ENCODE data around the gene NOD2. TPM values are rescaled to one million over a fixed set of nuclear protein-coding genes. Genes with fewer than 3 reads are reported as not detected.

The NOD2 gene
- total and polyA plus RNA-seq, 7 experiments from 2014 or later, result 0.06 to 40.5 (median 0.65) TPM

GRCh38 chr16:50737420-50737959 is 44.1 kb downstream of the NOD2 start:
- H3K27ac ChIP-seq (ENCODE audit: low read depth, low read length), result no peak overlapping the region
- POLR2A ChIA-PET, result interaction anchor here (0.7 to 1.3 kb wide), 4 partner anchors 9 to 71 kb away, joined by 4 read pairs; partner anchors contain the start of gene SNX20
- no peaks in the 10 kb centered on the region for H3K27me3 ChIP-seq (ENCODE audit: control insufficient read depth in 2 of 2, insufficient read depth in 2 of 2, low read length in 2 of 2)
- peaks cover 6 to 7% of the 10 kb centered on the region in 2 donors for H3K4me1 ChIP-seq (ENCODE audit: control insufficient read depth in 2 of 2, insufficient read depth in 2 of 2, low read length in 2 of 2)
- intact Hi-C loops (cut with micrococcal nuclease), result no loop called here
- no peak for ATAC-seq
- Mint-ChIP-seq H3K9me3 (no peaks in the 10 kb centered on the region), H3K27ac (no peak overlapping the region), H3K27me3 (no peaks in the 10 kb centered on the region), H3K4me1 (peaks cover 15 to 46% (median 25%) of the 10 kb centered on the region in 7 donors), H3K36me3 (peaks cover 0 to 33% (median 22%) of the 10 kb centered on the region in 5 donors), H3K4me3 (no peak overlapping the region)
- H3K4me3 ChIP-seq (ENCODE audit: low read length), result no peak overlapping the region
- DNase-seq, result no peak
- no peaks in the 10 kb centered on the region for H3K9me3 ChIP-seq (ENCODE audit: control insufficient read depth in 2 of 3, low read length in 3 of 3)
- CTCF ChIA-PET, result interaction anchor here (1.1 to 1.9 kb wide), 3 partner anchors 17 to 410 kb away, joined by 3 to 6 read pairs (median 4); no protein-coding TSS in a partner anchor
- peaks cover 0 to 8% (median 0%) of the 10 kb centered on the region in 3 experiments for H3K36me3 ChIP-seq (ENCODE audit: control insufficient read depth in 2 of 3, insufficient read depth in 3 of 3, low read length in 3 of 3)

GRCh38 chr16:50739031-50739430 is 45.6 kb downstream of the NOD2 start:
- Histone ChIP-seq H3K4me1 (ENCODE audit: control insufficient read depth in 2 of 2, insufficient read depth in 2 of 2, low read length in 2 of 2) (peaks cover 7 to 11% of the 10 kb centered on the region in 2 donors), H3K36me3 (ENCODE audit: control insufficient read depth in 2 of 3, insufficient read depth in 3 of 3, low read length in 3 of 3) (peaks cover 0 to 9% (median 0%) of the 10 kb centered on the region in 3 experiments), H3K27ac (ENCODE audit: low read depth, low read length) (no peak overlapping the region), H3K4me3 (ENCODE audit: low read length) (no peak overlapping the region), H3K9me3 (ENCODE audit: control insufficient read depth in 2 of 3, low read length in 3 of 3) (no peaks in the 10 kb centered on the region), H3K27me3 (ENCODE audit: control insufficient read depth in 2 of 2, insufficient read depth in 2 of 2, low read length in 2 of 2) (no peaks in the 10 kb centered on the region)
- no peak for ATAC-seq
- peak overlapping the region in 4 of 9 donors; percentile 21 to 94 (median 46) for H3K27ac Mint-ChIP-seq
- intact Hi-C loops (cut with micrococcal nuclease), result no loop called here
- H3K27me3 Mint-ChIP-seq, result no peaks in the 10 kb centered on the region
- CTCF ChIA-PET, result interaction anchor here (1.9 kb wide), 1 partner anchor 71 kb away, joined by 6 read pairs; no protein-coding TSS in a partner anchor
- H3K4me3 Mint-ChIP-seq, result no peak overlapping the region
- POLR2A ChIA-PET, result interaction anchor here (2.9 kb wide), 1 partner anchor 8 kb away, joined by 32 read pairs; no protein-coding TSS in a partner anchor
- H3K36me3 Mint-ChIP-seq, result peaks cover 0 to 44% (median 22%) of the 10 kb centered on the region in 5 donors
- no peaks in the 10 kb centered on the region for H3K9me3 Mint-ChIP-seq
- DNase-seq, result no peak
- peaks cover 19 to 47% (median 28%) of the 10 kb centered on the region in 7 donors for H3K4me1 Mint-ChIP-seq

- peaks cover 0 to 9% (median 0%) of the 10 kb centered on the region in 3 experiments for H3K36me3 ChIP-seq (ENCODE audit: control insufficient read depth in 2 of 3, insufficient read depth in 3 of 3, low read length in 3 of 3)
- H3K27ac ChIP-seq (ENCODE audit: low read depth, low read length), result peak overlapping the region; percentile 82
- Mint-ChIP-seq H3K9me3 (no peaks in the 10 kb centered on the region), H3K4me1 (peaks cover 32 to 55% (median 41%) of the 10 kb centered on the region in 7 donors), H3K4me3 (peak overlapping the region; percentile 46 to 94 (median 86)), H3K27ac (peak overlapping the region; percentile 94 to 98 (median 97)), H3K27me3 (no peaks in the 10 kb centered on the region), H3K36me3 (peaks cover 10 to 49% (median 24%) of the 10 kb centered on the region in 5 donors)
- POLR2A ChIA-PET, result interaction anchor here (1.1 to 2.9 kb wide), 9 partner anchors 10 to 96 kb away, joined by 3 to 32 read pairs (median 7); partner anchors contain the start of gene SNX20
- intact Hi-C loops (cut with micrococcal nuclease), result loop anchor here (1.0 to 5.0 kb wide), 9 partner anchors 9 to 715 kb away; partner anchors contain the start of genes CNEP1R1 (in 2 of the 2) and SNX20 (in 2 of the 2)
- H3K27me3 ChIP-seq (ENCODE audit: control insufficient read depth in 2 of 2, insufficient read depth in 2 of 2, low read length in 2 of 2), result no peaks in the 10 kb centered on the region
- peak overlapping the region; percentile 70 for H3K4me3 ChIP-seq (ENCODE audit: low read length)
- no peak for ATAC-seq
- H3K4me1 ChIP-seq (ENCODE audit: control insufficient read depth in 2 of 2, insufficient read depth in 2 of 2, low read length in 2 of 2), result peaks cover 7 to 28% of the 10 kb centered on the region in 2 donors
- no peak for DNase-seq
- no peaks in the 10 kb centered on the region for H3K9me3 ChIP-seq (ENCODE audit: control insufficient read depth in 2 of 3, low read length in 3 of 3)
- CTCF ChIA-PET, result interaction anchor here (1.0 to 12.1 kb wide), 4 partner anchors 21 to 72 kb away, joined by 3 to 225 read pairs (median 6); partner anchors contain the start of gene SNX20
Measured at GRCh38 chr16:50740736-50741135, 47.3 kb downstream of the NOD2 start.

DNA sequence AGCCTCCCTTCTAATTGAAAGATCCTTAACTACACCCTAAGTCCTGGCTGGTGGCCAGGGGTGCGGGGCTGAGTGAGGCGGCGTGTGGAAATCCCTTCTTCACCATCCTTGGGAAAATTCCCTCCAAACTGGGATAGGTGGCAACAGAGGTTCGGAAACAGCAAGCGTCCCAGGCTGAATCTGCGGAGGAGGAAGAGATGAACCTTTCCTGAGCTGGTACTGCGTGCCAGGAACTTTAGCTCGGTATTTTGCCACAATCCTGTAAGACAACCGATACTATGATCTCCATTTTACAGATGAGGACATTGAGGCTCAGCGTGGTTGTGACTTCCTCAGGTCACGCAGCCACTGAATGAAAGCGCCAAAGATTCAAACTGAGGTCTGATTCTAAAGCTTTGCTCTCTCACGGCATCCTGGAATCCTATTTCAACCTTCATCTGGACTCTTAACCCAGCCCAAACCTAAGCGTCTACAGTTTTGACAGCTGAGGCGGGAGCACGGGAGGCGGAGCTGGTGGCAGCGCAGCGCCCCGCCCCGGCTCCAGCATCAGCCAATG is 47.9 kb downstream of the NOD2 start:
- H3K4me3 ChIP-seq (ENCODE audit: low read length), result peak overlapping the region; percentile 70
- H3K27me3 Mint-ChIP-seq, result no peaks in the 10 kb centered on the region
- peak overlapping the region; percentile 94 to 98 (median 97) for H3K27ac Mint-ChIP-seq
- H3K36me3 ChIP-seq (ENCODE audit: control insufficient read depth in 2 of 3, insufficient read depth in 3 of 3, low read length in 3 of 3), result peaks cover 0 to 9% (median 0%) of the 10 kb centered on the region in 3 experiments
- H3K27me3 ChIP-seq (ENCODE audit: control insufficient read depth in 2 of 2, insufficient read depth in 2 of 2, low read length in 2 of 2), result no peaks in the 10 kb centered on the region
- CTCF ChIA-PET, result interaction anchor here (0.7 to 12.1 kb wide), 8 partner anchors 10 to 73 kb away, joined by 3 to 225 read pairs (median 4); partner anchors contain the start of gene SNX20
- peak overlapping the region; percentile 82 for H3K27ac ChIP-seq (ENCODE audit: low read depth, low read length)
- peaks cover 7 to 31% of the 10 kb centered on the region in 2 donors for H3K4me1 ChIP-seq (ENCODE audit: control insufficient read depth in 2 of 2, insufficient read depth in 2 of 2, low read length in 2 of 2)
- DNase-seq (no peak), ATAC-seq (no peak)
- peak overlapping the region; percentile 85 to 94 (median 87) for H3K4me3 Mint-ChIP-seq
- no peaks in the 10 kb centered on the region for H3K9me3 ChIP-seq (ENCODE audit: control insufficient read depth in 2 of 3, low read length in 3 of 3)
- peaks cover 28 to 52% (median 41%) of the 10 kb centered on the region in 7 donors for H3K4me1 Mint-ChIP-seq
- H3K9me3 Mint-ChIP-seq, result no peaks in the 10 kb centered on the region
- intact Hi-C loops (cut with micrococcal nuclease), result loop anchor here (1.0 to 5.0 kb wide), 9 partner anchors 10 to 716 kb away; partner anchors contain the start of genes CNEP1R1 (in 2 of the 2) and SNX20 (in 2 of the 2)
- POLR2A ChIA-PET, result interaction anchor here (0.7 to 2.9 kb wide), 20 partner anchors 10 to 589 kb away, joined by 3 to 32 read pairs (median 4); partner anchors contain the start of gene SNX20
- H3K36me3 Mint-ChIP-seq, result peaks cover 10 to 50% (median 22%) of the 10 kb centered on the region in 5 donors

DNA sequence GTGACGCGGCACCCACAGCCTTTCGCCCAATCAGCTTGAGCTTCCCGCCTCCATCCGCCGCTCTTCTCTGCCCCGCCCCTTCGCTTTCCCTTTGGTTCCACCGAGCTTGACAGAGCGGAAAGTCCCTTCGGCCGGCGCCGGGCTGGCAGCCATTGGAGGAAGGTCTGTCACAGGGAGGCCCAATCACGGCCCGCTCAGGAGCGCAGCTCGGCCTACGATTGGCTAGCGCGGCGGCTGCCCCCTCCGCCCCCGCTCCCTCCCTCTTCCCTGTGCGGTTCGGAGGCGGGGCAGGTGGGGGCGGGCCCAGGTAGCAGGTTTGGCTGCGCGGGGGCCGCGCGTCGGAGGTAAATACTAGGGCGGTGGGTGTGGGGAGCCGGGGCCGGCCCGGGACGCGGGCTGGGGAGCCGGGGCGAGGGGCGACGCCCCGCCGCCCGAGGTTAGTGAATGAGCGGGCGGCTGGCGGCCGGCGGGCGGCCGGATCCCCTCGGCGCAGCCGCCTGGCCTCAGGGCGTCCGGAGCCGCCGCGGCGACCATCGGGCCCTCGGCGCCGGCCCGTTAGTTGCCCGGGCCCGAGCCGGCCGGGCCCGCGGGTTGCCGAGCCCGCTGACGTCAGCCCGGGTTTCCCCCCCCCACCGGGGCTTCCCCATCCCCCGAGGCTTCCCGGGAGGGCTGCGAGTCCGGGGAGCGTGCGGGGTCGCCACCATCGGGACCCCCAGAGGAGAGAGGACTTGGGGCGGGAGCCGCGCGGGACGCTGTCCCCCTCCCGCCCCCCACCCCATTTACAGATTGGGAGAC is 48.6 kb downstream of the NOD2 start, which contains the start of gene CYLD:
Gene CYLD (plus strand): TSS at position 306 of the 795 bp plus-strand sequence. CDS start 7,613 bp downstream, outside the sequence.
- Mint-ChIP-seq H3K9me3 (no peaks in the 10 kb centered on the region), H3K27me3 (no peaks in the 10 kb centered on the region), H3K4me1 (peaks cover 28 to 52% (median 40%) of the 10 kb centered on the region in 7 donors), H3K36me3 (peaks cover 10 to 49% (median 22%) of the 10 kb centered on the region in 5 donors), H3K4me3 (peak within 1 kb of the TSS; percentile 90 to 100 (median 96)), H3K27ac (peak within 1 kb of the TSS; percentile 94 to 99 (median 98))
- peak; percentile 94 for ATAC-seq
- H3K36me3 ChIP-seq (ENCODE audit: control insufficient read depth in 2 of 3, insufficient read depth in 3 of 3, low read length in 3 of 3), result peaks cover 0 to 9% (median 0%) of the 10 kb centered on the region in 3 experiments
- POLR2A ChIA-PET, result interaction anchor here (0.7 to 6.1 kb wide), 24 partner anchors 11 to 590 kb away, joined by 3 to 53 read pairs (median 4); partner anchors contain the start of gene SNX20
- peak within 1 kb of the TSS; percentile 100 for H3K27ac ChIP-seq (ENCODE audit: low read depth, low read length)
- peaks cover 7 to 38% of the 10 kb centered on the region in 2 donors for H3K4me1 ChIP-seq (ENCODE audit: control insufficient read depth in 2 of 2, insufficient read depth in 2 of 2, low read length in 2 of 2)
- no peaks in the 10 kb centered on the region for H3K27me3 ChIP-seq (ENCODE audit: control insufficient read depth in 2 of 2, insufficient read depth in 2 of 2, low read length in 2 of 2)
- peak within 1 kb of the TSS; percentile 70 for H3K4me3 ChIP-seq (ENCODE audit: low read length)
- CTCF ChIA-PET, result interaction anchor here (0.7 to 12.1 kb wide), 8 partner anchors 11 to 73 kb away, joined by 3 to 225 read pairs (median 4); partner anchors contain the start of gene SNX20
- DNase-seq, result peak; percentile 95 to 100 (median 100)
- no peaks in the 10 kb centered on the region for H3K9me3 ChIP-seq (ENCODE audit: control insufficient read depth in 2 of 3, low read length in 3 of 3)
- intact Hi-C loops (cut with micrococcal nuclease), result loop anchor here (1.0 to 5.0 kb wide), 11 partner anchors 11 to 717 kb away; partner anchors contain the start of genes CNEP1R1 (in 2 of the 2), SNX20 (in 2 of the 2) and TENT4B (in 1 of the 2)
